Measurements from ENCODE around the gene ITPR1.

ITPR1 gene

DNA sequence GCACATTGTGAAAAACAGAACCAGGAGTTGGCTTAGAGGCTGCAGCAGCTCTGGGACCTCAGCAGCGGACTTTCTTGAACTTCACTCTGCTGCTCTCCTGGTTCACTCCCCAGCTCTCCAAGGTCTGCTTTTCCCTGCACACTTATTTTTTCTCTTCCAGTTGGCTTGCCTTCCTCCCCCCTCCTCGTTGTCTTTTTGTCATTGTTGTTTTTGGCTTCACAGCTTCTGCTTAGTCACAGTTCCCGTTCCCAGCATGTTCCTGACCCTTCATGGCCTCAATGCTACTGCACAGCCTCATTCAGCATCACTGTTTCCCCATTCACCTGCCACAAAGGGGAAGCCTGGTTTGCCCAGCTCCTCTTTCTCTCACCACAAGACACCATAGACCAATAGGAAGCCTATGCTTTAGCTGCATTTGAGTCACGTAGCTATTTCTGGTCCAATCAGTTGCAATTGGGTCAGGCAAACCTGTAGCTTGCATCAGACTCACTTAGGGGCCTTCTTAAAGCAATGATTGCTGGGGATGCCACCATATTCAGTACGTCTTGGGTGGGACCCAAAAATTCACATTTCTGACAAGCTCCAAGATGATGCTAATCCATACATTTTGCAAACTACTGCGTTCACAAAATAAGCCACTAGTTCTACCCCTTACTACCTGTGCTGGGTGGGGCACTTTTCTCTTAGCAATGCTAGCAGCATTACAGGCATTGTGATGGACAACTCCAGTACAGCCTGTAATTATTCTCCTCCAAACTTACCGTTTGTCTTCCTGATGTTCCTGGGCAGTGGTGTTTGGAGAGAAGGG lies 18.3 kb upstream of the ITPR1 start:
- Histone ChIP-seq H3K79me2 (ENCODE audit: insufficient read depth, low read length) (no peaks in the 10 kb centered on the region), H3K4me1 (ENCODE audit: insufficient read depth, low read length, poor library complexity, severe bottlenecking) (no peaks in the 10 kb centered on the region), H3K36me3 (ENCODE audit: insufficient read depth, low read length) (no peaks in the 10 kb centered on the region), H2AFZ (ENCODE audit: low read length) (no peak overlapping the region), H3K4me3 (ENCODE audit: low read length, poor library complexity, severe bottlenecking) (no peak overlapping the region), H4K20me1 (ENCODE audit: insufficient read depth, low read length, poor library complexity, severe bottlenecking) (no peaks in the 10 kb centered on the region), H3K4me2 (ENCODE audit: low read depth, low read length, poor library complexity, severe bottlenecking) (no peak overlapping the region), H3K9me2 (replicated peaks; ENCODE audit: low read depth, low read length) (no peaks in the 10 kb centered on the region), H3K9ac (ENCODE audit: low read depth, low read length, poor library complexity, severe bottlenecking) (no peak overlapping the region), H3K27me3 (ENCODE audit: insufficient read depth, low read length, poor library complexity, severe bottlenecking) (no peaks in the 10 kb centered on the region), H3F3A (ENCODE audit: low read depth) (no peaks in the 10 kb centered on the region), H3K9me3 (ENCODE audit: insufficient read depth, low read depth, low read length) (no peaks in the 10 kb centered on the region)
- TF ChIP-seq, protein P1, sequence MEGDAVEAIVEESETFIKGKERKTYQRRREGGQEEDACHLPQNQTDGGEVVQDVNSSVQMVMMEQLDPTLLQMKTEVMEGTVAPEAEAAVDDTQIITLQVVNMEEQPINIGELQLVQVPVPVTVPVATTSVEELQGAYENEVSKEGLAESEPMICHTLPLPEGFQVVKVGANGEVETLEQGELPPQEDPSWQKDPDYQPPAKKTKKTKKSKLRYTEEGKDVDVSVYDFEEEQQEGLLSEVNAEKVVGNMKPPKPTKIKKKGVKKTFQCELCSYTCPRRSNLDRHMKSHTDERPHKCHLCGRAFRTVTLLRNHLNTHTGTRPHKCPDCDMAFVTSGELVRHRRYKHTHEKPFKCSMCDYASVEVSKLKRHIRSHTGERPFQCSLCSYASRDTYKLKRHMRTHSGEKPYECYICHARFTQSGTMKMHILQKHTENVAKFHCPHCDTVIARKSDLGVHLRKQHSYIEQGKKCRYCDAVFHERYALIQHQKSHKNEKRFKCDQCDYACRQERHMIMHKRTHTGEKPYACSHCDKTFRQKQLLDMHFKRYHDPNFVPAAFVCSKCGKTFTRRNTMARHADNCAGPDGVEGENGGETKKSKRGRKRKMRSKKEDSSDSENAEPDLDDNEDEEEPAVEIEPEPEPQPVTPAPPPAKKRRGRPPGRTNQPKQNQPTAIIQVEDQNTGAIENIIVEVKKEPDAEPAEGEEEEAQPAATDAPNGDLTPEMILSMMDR (conservative IDR thresholded peaks at IDR 0.05; ENCODE audit: low read length): no peak
- no peak for TF ChIP-seq EZH2phosphoT487 (IDR thresholded peaks at IDR 0.05; ENCODE audit: borderline replicate concordance)

DNA sequence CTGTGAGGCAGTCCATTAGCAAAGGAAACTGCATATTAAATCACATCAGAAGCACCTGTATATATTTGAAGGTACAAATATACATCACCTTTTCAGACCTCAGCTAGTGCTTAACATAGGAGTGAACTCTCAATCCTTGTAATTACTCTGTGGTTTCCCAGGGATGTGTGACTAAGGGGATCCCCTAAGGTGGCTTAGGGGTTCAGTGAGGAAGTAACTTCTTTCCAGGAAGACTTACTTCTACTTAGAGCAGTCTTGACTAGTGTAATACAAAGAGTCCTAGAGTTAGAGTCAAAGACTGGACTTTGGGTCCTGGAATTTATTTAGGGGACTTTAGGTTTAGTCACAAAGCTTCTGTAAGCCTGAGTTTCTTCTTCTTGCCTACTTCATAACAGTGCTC lies 17.3 kb upstream of the ITPR1 start:
- Histone ChIP-seq H3K9me3 (ENCODE audit: insufficient read depth, low read depth, low read length) (no peaks in the 10 kb centered on the region), H3F3A (ENCODE audit: low read depth) (no peaks in the 10 kb centered on the region), H3K4me1 (ENCODE audit: insufficient read depth, low read length, poor library complexity, severe bottlenecking) (no peaks in the 10 kb centered on the region), H2AFZ (ENCODE audit: low read length) (no peak overlapping the region), H3K36me3 (ENCODE audit: insufficient read depth, low read length) (no peaks in the 10 kb centered on the region), H3K27me3 (ENCODE audit: insufficient read depth, low read length, poor library complexity, severe bottlenecking) (no peaks in the 10 kb centered on the region), H3K9ac (ENCODE audit: low read depth, low read length, poor library complexity, severe bottlenecking) (no peak overlapping the region), H3K79me2 (ENCODE audit: insufficient read depth, low read length) (no peaks in the 10 kb centered on the region), H3K4me3 (ENCODE audit: low read length, poor library complexity, severe bottlenecking) (no peak overlapping the region), H4K20me1 (ENCODE audit: insufficient read depth, low read length, poor library complexity, severe bottlenecking) (no peaks in the 10 kb centered on the region), H3K9me2 (replicated peaks; ENCODE audit: low read depth, low read length) (no peaks in the 10 kb centered on the region), H3K4me2 (ENCODE audit: low read depth, low read length, poor library complexity, severe bottlenecking) (no peak overlapping the region)
- TF ChIP-seq, protein P1 (conservative IDR thresholded peaks at IDR 0.05; ENCODE audit: low read length): no peak
- no peak for TF ChIP-seq EZH2phosphoT487 (IDR thresholded peaks at IDR 0.05; ENCODE audit: borderline replicate concordance)

DNA sequence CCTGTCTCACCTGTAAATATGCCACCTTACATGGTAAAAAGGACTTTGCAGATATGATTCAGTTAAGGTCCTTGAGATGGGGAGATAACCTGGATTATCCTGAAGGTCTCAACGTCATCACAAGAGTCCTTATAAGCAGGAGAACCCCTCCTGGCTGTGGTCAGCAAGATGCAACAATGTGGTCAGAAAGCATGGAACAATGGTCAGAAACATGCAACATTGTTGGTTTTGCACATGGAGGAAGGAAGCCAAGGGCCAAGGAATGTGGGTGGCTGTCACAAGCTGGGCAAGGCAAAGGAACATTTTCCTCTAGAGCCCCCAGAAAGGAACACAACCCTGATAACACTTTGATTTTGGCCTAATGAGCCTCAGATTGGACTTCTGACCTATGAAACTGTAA lies 16.7 kb upstream of the ITPR1 start:
- Histone ChIP-seq H2AFZ (ENCODE audit: low read length) (no peak overlapping the region), H3K9me2 (replicated peaks; ENCODE audit: low read depth, low read length) (no peaks in the 10 kb centered on the region), H3K27me3 (ENCODE audit: insufficient read depth, low read length, poor library complexity, severe bottlenecking) (no peaks in the 10 kb centered on the region), H3K4me1 (ENCODE audit: insufficient read depth, low read length, poor library complexity, severe bottlenecking) (no peaks in the 10 kb centered on the region), H3K9me3 (ENCODE audit: insufficient read depth, low read depth, low read length) (no peaks in the 10 kb centered on the region), H3K4me3 (ENCODE audit: low read length, poor library complexity, severe bottlenecking) (no peak overlapping the region), H3K4me2 (ENCODE audit: low read depth, low read length, poor library complexity, severe bottlenecking) (no peak overlapping the region), H3K9ac (ENCODE audit: low read depth, low read length, poor library complexity, severe bottlenecking) (no peak overlapping the region), H3K36me3 (ENCODE audit: insufficient read depth, low read length) (no peaks in the 10 kb centered on the region), H3F3A (ENCODE audit: low read depth) (no peaks in the 10 kb centered on the region), H3K79me2 (ENCODE audit: insufficient read depth, low read length) (no peaks in the 10 kb centered on the region), H4K20me1 (ENCODE audit: insufficient read depth, low read length, poor library complexity, severe bottlenecking) (no peaks in the 10 kb centered on the region)
- TF ChIP-seq, protein P1 (conservative IDR thresholded peaks at IDR 0.05; ENCODE audit: low read length): no peak
- TF ChIP-seq EZH2phosphoT487 (IDR thresholded peaks at IDR 0.05; ENCODE audit: borderline replicate concordance): no peak

Data from Loucy (cell line).